GM19452 (cell line): ENCODE results near the gene FBXW4.

Source experiments
- ATAC-seq: cut with Tn5 transposase; IDR thresholded peaks from one replicate; pipeline ENCODE4 v1.9.1; 2021; ENCODE audit not compliant: unreplicated experiment

FBXW4 gene

GRCh38 chr10:101694674-101695403, at the start of gene FBXW4:
Gene FBXW4, minus strand, starts transcription at chr10:101695170. Its CDS starts 65 bp downstream, at chr10:101695105.
- peak; percentile 58 for ATAC-seq

DNA sequence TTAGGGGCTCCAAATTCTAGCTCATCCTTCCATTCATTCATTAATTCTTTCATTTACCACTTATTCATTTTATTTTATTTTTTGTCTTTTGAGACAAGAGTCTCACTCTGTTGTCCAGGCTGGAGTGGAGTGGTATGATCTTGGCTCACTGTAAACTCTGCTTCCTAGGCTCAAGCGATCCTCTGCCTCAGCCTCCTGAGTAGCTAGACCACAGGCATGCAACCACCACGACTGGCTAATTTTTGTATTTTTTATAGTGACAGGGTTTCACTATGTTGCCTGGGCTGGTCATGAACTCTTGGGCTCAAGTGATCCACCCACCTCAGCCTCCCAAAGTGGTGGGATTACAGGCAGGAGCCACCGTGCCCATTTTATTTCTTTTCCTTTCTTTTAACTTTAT, 49.3 kb upstream of the FBXW4 start:
- no peak for ATAC-seq

GRCh38 chr10:101741938-101742337, 47.0 kb upstream of the FBXW4 start:
- no peak for ATAC-seq

GRCh38 chr10:101736666-101737065, 41.7 kb upstream of the FBXW4 start:
- no peak for ATAC-seq

DNA sequence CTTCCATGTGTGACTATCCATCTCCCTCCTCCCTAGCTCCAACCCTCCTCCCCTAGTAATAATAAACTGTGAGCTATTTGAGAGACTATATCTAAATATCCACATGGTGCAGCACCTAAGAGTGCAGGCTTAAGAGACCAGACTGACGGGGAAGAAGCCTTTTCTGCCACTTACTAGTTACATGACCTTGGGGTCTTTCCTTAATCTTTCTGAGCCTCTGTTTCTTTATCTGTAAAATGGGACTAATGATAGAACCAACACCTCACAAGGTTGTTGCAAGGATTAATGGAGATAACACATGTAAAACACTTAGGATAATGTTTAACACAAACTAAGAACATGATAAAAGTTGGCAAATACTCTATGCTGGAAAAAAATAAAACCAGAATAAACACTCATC, 37.1 kb upstream of the FBXW4 start:
- no peak for ATAC-seq

DNA sequence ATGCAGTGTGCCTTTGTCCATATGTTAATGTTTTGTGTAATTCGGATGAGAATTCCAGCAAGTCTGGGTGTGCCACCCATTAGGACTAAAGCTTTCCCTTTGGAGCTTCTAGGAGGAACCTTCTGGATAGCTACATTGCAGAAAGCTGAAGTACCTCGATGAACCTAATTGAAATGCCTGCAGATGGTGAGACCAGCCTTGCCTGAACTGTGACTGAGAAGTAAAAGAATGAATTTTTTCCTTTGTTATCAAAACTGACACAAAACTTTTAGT, 31.1 kb upstream of the FBXW4 start:
- no peak for ATAC-seq

- no peak for ATAC-seq
Observed at GRCh38 chr10:101725296-101726114, 30.5 kb upstream of the FBXW4 start.

- no peak for ATAC-seq
Observed at GRCh38 chr10:101724446-101724845, 29.5 kb upstream of the FBXW4 start.

DNA sequence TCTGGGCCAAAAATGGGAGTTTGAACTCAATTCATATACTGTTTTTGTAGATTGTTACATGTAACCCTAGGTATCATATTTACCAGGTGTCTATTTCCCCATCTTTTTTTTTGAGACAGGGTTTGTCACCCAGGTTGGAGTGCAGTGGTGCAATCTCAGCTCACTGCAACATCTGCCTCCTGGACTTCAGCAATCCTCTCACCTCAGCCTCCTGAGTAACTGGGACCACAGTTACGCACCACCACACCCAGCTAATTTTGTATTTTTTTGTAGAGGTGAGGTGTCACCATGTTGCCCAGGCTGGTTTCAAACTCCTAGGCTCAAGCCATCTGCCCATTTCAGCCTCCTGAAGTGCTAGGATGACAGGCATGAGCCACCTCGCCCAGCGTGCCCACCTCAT, 28.2 kb upstream of the FBXW4 start:
- no peak for ATAC-seq

DNA sequence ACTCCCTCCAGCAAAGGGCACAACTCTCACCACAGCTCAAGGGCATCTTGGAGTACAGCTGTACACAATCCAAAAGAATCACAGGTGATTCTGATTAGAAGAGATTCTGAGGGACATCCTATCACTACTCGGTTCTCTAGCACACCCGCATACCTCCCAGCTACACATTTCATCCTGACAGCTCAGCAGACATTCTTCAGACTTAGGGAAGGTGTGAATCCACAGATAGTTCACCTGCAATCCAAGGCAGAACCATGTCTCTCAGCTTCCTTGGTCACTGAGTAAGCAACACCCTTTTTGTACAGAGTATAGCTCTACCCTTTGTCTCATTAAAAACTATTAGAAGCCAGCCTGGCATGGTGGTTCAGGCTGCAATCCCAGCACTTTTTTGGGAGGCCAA, 26.8 kb upstream of the FBXW4 start:
- ATAC-seq: no peak

DNA sequence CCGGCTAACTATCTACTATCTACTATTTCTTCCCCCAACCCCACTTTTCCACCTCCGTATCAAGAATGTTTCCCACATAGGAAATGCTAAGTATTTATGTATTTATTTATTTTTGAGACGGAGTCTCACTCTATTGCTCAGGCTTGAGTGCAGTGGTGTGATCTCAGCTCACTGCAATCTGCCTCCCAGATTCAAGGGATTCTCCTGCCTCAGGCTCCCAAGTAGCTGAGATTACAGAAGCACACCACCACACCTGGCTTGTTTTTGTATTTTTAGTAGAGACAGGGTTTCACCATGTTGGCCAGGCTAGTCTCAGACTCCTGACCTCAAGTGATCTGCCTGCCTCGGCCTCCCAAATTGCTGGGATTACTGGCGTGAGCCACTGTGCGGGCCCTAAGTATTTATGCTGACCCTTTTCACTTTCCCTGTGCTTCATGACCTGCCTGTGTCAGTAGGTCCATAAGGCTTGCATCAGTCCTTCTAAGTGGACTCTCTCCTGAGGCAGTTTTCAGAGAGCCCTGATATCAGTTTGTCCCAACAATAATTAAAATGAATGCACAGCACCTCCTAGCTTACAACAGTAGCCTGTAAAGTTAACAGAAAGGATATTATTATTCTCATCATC, 25.7 kb upstream of the FBXW4 start:
- no peak for ATAC-seq

DNA sequence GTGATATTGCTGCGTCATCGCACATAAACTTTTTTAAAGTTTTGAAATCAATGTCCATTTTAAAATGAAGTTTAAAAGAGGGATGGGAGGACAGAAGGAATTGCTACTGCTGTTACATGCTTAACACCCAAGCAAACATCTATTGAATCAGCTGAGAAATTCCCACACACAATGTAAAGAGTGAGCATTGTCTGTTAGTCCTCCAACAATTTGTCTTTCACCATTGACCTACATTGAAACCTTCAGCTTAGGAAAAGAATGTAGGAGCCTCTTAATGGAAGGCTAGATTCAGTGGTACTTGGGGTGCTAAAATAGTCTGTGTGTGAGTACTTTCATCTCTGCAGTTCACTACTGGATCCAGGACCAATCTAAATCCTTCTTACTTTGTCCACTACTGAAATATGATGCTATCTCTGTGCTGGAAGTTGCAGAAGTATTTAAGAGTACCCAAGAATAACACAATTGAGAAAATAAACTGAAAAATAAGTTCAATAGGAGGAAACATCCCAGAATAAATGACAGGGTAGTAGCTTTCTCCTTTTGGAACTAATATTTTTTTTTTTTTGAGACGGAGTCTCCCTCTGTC, 23.8 kb upstream of the FBXW4 start:
- no peak for ATAC-seq

- no peak for ATAC-seq
Observed at GRCh38 chr10:101716891-101717659, 22.1 kb upstream of the FBXW4 start.

GRCh38 chr10:101712997-101713396, 18.0 kb upstream of the FBXW4 start:
- no peak for ATAC-seq

DNA sequence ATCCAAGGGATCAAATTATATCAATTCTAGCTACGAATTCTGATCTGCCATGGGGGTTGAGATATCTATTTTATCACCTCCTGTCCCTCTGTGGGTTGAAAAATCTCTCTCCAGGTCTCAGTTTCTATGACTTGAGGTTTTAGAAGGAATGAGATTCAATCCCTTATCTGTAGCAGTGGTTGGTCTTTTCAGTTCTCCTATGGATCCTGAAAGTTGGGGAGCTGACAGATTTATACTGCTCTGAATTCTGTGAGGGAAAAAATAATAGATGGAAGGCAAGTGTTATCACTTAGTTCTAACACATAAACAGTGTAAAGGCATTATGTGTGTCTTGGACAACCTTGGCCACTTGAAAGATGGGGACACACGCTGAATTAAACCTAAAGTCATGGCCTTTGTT, 15.8 kb upstream of the FBXW4 start:
- ATAC-seq: no peak

- no peak for ATAC-seq
Observed at GRCh38 chr10:101710059-101710695, 15.2 kb upstream of the FBXW4 start.

DNA sequence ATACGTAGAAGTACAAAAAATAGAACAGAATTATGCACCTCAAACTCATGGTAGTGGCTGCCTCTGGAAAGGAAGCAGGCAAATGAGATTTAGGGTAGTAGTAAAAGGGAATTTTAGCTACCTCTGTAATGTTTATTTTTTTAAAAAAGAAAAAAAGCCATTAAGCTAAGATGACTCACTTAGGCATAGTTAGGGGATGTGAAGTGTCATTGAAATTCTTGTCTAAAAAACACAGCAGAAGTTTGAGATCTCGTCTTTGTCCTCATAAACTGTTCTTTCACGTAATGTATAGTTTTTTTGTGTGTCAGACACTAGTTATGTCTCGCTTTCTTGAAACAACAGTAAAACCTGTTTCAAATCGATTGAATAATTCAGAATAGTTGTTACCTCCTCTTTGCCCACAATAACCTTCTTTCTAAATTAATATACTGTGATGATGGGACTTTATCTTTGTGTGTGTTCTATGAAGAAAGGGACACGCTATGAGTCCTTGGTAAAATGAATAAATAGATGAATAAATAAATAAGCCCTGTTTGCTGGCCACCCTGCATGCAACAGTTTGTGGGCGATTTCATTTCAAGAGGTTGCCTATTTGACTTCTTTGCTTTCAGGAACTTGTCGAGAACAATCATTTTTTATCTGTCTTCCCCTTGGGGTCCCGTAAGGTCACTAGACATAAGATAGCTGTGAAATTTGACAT, 14.5 kb upstream of the FBXW4 start:
- ATAC-seq: no peak

GRCh38 chr10:101708870-101709269, 13.9 kb upstream of the FBXW4 start:
- no peak for ATAC-seq

DNA sequence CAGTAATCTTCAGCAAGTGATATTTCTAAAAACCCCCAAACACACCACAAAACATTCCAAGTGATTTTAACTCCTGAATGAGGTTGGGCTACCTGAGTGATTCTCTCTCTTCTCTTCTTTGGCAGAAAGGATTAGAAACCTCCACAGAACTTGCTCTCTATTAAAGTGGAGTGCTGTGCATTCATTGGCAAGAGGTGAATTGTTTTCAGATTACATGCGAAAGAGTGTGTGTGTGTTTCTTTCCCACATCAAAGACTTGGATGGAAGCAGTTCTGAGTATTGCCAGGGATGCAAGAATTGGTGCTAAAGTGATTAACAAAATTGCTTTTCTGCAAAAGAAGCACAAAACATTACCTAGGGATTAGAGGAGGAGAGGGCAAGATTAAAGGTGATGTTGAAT, 13.1 kb upstream of the FBXW4 start:
- no peak for ATAC-seq

DNA sequence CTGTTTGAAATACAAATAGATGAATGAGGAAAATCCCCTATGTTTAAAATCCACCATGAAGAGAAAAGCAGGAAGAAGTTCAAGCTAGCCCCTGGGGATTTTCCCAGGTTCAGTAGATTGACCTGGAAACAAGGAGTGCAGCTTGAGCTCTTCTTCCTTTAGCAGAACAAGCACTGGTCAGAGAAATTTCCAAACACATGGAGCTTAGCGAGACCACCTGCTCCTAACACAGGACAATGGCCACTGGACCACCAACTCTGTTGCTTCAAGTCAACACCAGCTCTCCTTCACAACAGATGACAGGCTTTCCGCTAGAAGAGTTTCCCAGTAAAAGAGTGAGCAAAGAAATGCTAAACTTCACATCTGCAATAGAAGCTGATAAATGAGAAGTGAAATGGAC, 9.4 kb upstream of the FBXW4 start:
- no peak for ATAC-seq
